Kidney (tissue), 14 donors: ENCODE measurements around the gene AXL. TPM values are rescaled to one million over a fixed set of nuclear protein-coding genes. Genes with fewer than 3 reads are reported as not detected.
"Not testable (repeated sequence)": the region's sequence is repeated elsewhere in the genome, so short reads cannot be mapped to it uniquely, and the experiment has no call there.

ENCODE experiments used
- DNase-seq, 5 donors: peaks; one replicate each; pipeline ENCODE4 v3.0.0-alpha.2; 2013 to 2020
- FAIRE-seq: peaks from 2 replicates; lab custom pipeline; 2012; peaks lifted over from hg19 to GRCh38; lab: Jason Lieb, UNC
- H3K27ac ChIP-seq, 2 donors: one replicate each; pipeline ENCODE4 v1.7.0; 2013; ENCODE audit warnings: low read depth in 2 of 2, low read length in 2 of 2, inconsistent platforms in 1 of 2
- H3K27me3 ChIP-seq: one replicate; pipeline ENCODE4 v1.7.1; 2013; ENCODE audit warnings: low read length, inconsistent platforms; ENCODE audit not compliant: control insufficient read depth, insufficient read depth
- H3K36me3 ChIP-seq, 3 donors: one replicate each; pipeline versions ENCODE4 v1.7.0 to v1.7.1; 2013; ENCODE audit warnings: low read length in 3 of 3, control low read depth in 1 of 3, inconsistent platforms in 1 of 3; ENCODE audit not compliant: insufficient read depth in 3 of 3, control insufficient read depth in 2 of 3
- H3K4me1 ChIP-seq, 3 donors: one replicate each; pipeline versions ENCODE4 v1.7.0 to v1.7.1; 2013; ENCODE audit warnings: low read length in 3 of 3, inconsistent platforms in 1 of 3, low read depth in 1 of 3; ENCODE audit not compliant: control insufficient read depth in 2 of 3, insufficient read depth in 2 of 3
- H3K4me3 ChIP-seq, 3 donors: one replicate each; pipeline versions ENCODE4 v1.7.0 to v1.8.1; 2013; ENCODE audit warnings: low read length in 3 of 3, control low read depth in 1 of 3, inconsistent platforms in 1 of 3
- H3K9ac ChIP-seq, 3 donors: one replicate each; pipeline versions ENCODE4 v1.7.0 to v1.7.1; 2013; ENCODE audit warnings: low read length in 3 of 3, control low read depth in 1 of 3, inconsistent platforms in 1 of 3
- H3K9me3 ChIP-seq, 3 donors: one replicate each; pipeline versions ENCODE4 v1.7.0 to v1.7.1; 2013; ENCODE audit warnings: low read length in 3 of 3, control low read depth in 1 of 3, inconsistent platforms in 1 of 3; ENCODE audit not compliant: control insufficient read depth in 2 of 3, insufficient read depth in 1 of 3
- CTCF ChIP-seq: IDR thresholded peaks from 3 replicates; pipeline ENCODE4 v1.5.1; 2012; ENCODE audit warnings: mild to moderate bottlenecking, moderate library complexity, borderline replicate concordance; ENCODE audit not compliant: insufficient read depth; ENCODE audit errors: extremely low read depth
- intact Hi-C: fragments of 100-400 bp; cut with DNase I; formaldehyde crosslinking; loops from one replicate; pipeline ENCODE4 v1.11.1; 2022
- polyA plus RNA-seq: library from polyadenylated mRNA; stranded (reverse); fragments of 350-450 nt; fragmentation: Illumina TruSeq; extraction: RNeasy Lipid Tissue Mini Kit (QIAGEN cat#74804); gene quantifications from one replicate; pipeline ENCODE4 v1.2.3, GENCODE V29; 2014; ENCODE audit warnings: low read depth, low replicate concordance; ENCODE audit not compliant: insufficient read depth
- total RNA-seq: library from RNA; stranded (reverse); fragmentation: NEBNext Ultra II Directional; extraction: Animal tissue kit (Norgen Biotek cat#: 25700); gene quantifications from one replicate; pipeline ENCODE4 v1.2.1, GENCODE V29; 2021
- donor health status: control.
- donor health status: control.
- donor health status: control.
- donor health status: control.
- donor health status: control.
- donor health status: DM: yes; HTN: yes; CAD: no.
- donor health status: Normal renal cell carcinoma (clear cell type).

Gene AXL
- total and polyA plus RNA-seq, 2 donors from 2014 or later = 6.3 to 37.4 TPM

GRCh38 chr19:41278478-41278877 lies 59.5 kb downstream of the AXL start:
- no peaks in the 10 kb centered on the region for H3K9me3 ChIP-seq
- H3K27me3 ChIP-seq = no peaks in the 10 kb centered on the region
- intact Hi-C loops = no loop called here
- H3K27ac ChIP-seq = no peak overlapping the region
- no peak overlapping the region for H3K9ac ChIP-seq
- TF ChIP-seq CTCF = no peak
- no peak overlapping the region for H3K4me3 ChIP-seq
- FAIRE-seq (no peak), DNase-seq (no peak)
- no peaks in the 10 kb centered on the region for H3K4me1 ChIP-seq
- peaks cover 31 to 76% (median 65%) of the 10 kb centered on the region in 3 donors for H3K36me3 ChIP-seq

DNA sequence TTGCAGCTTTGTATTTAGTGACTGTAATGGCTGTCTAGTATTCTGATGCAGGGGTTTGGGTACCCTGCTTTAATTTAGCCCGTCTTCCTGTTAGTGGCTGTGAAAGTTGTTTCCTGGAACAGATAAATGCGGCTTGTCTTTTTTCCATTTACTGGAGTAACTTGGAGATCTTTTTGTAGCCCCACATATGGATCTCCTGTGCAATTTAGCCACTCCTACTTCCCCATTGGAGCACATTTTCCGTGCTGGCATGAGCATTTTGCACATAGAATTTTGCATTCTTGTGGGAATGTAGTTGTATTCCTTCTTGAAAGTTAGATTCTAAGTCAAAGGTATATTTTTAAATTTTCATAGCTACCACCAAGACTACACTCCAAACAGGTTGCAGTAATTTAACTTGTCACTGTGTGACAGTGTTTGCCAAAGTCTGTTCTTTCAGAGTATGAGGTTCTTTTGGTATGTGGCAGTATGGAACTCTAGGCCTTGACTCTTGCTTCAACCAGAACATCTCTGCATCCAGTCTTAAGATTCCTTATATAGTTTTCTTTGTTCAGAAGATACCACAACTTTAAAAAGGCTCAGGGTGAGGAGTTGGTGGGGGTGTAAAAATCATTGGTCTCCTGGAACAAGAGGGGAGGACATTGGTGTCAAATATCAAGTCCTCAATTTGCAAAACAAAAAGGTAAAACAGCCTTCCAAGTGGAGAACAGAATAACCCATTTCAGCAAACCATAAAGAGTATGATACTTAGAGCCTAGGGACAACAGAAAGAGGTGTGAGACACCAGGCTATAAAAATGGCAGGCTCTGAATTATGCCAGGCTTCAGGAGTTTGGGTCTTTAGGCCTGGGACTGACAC lies 69.9 kb downstream of the AXL start:
- Histone ChIP-seq H3K4me3 (no peak overlapping the region), H3K4me1 (no peaks in the 10 kb centered on the region), H3K27me3 (no peaks in the 10 kb centered on the region), H3K9me3 (no peaks in the 10 kb centered on the region), H3K27ac (no peak overlapping the region), H3K9ac (no peak overlapping the region), H3K36me3 (peaks cover 18 to 42% (median 38%) of the 10 kb centered on the region in 3 donors)
- no peak for FAIRE-seq
- intact Hi-C loops = no loop called here
- TF ChIP-seq CTCF = no peak
- no peak for DNase-seq

- intact Hi-C loops, H3K9me3 ChIP-seq, FAIRE-seq, H3K27me3 ChIP-seq, H3K27ac ChIP-seq, H3K4me3 ChIP-seq, H3K4me1 ChIP-seq, H3K9ac ChIP-seq, DNase-seq: not testable (repeated sequence)
- peaks cover 20 to 48% (median 44%) of the 10 kb centered on the region in 3 donors for H3K36me3 ChIP-seq
These were observed 70.8 kb downstream of the AXL start for GRCh38 chr19:41289814-41290213.

- DNase-seq (no peak), FAIRE-seq (no peak)
- H3K27ac ChIP-seq = no peak overlapping the region
- no peak overlapping the region for H3K4me3 ChIP-seq
- no peaks in the 10 kb centered on the region for H3K9me3 ChIP-seq
- intact Hi-C loops = no loop called here
- H3K27me3 ChIP-seq = no peaks in the 10 kb centered on the region
- H3K4me1 ChIP-seq = peaks cover 0 to 15% (median 4%) of the 10 kb centered on the region in 3 donors
- no peak for TF ChIP-seq CTCF
- no peak overlapping the region for H3K9ac ChIP-seq
- peaks cover 25 to 79% (median 71%) of the 10 kb centered on the region in 3 donors for H3K36me3 ChIP-seq
These were observed 75.4 kb downstream of the AXL start for GRCh38 chr19:41294393-41294792.
